GM23338 (cell line): Measurements from ENCODE around the gene ZFYVE21. TPM values are rescaled to one million over a fixed set of nuclear protein-coding genes. Genes with fewer than 3 reads are reported as not detected.

Source experiments
- ATAC-seq: fragments of 200-7000 bp; cut with Tn5 transposase; 3 replicates; pipeline ENCODE4 v1.9.1; 2020
- DNase-seq: peaks from one replicate; pipeline ENCODE4 v3.0.0-alpha.2; 2015; ENCODE audit warnings: low spot score
- H2AFZ ChIP-seq: fragments of 200-600 bp; sonication (generic); 2 replicates; pipeline ENCODE4 v1.8.0; 2016; ENCODE audit warnings: antibody characterized with exemption, mild to moderate bottlenecking, moderate library complexity
- H3F3A ChIP-seq: fragments of 200-600 bp; sonication (generic); replicated peaks from 2 replicates; pipeline ENCODE4 v1.8.0; 2017; ENCODE audit warnings: antibody characterized with exemption, mixed run types, low read depth
- H3K27ac ChIP-seq: fragments of 200-600 bp; sonication (generic); 2 replicates; pipeline ENCODE4 v1.6.1; 2016; ENCODE audit warnings: low read depth
- H3K27me3 ChIP-seq: fragments of 200-600 bp; sonication (generic); 2 replicates; pipeline ENCODE4 v1.8.0; 2016; ENCODE audit warnings: mild to moderate bottlenecking, mixed run types, moderate library complexity; ENCODE audit not compliant: insufficient read depth
- H3K36me3 ChIP-seq: fragments of 200-600 bp; sonication (generic); 2 replicates; pipeline ENCODE4 v1.8.0; 2016; ENCODE audit warnings: mild to moderate bottlenecking; ENCODE audit not compliant: insufficient read depth
- H3K4me1 ChIP-seq: fragments of 200-600 bp; sonication (generic); 2 replicates; pipeline ENCODE4 v1.8.0; 2016; ENCODE audit warnings: mild to moderate bottlenecking, moderate library complexity; ENCODE audit not compliant: insufficient read depth
- H3K4me2 ChIP-seq: fragments of 200-600 bp; sonication (generic); 2 replicates; pipeline ENCODE4 v1.7.1; 2017; ENCODE audit warnings: mixed run types
- H3K4me3 ChIP-seq: fragments of 200-600 bp; sonication (generic); 2 replicates; pipeline ENCODE4 v1.6.1; 2016; ENCODE audit warnings: mixed run types
- H3K79me2 ChIP-seq: fragments of 200-600 bp; sonication (generic); replicated peaks from 2 replicates; pipeline ENCODE4 v1.8.0; 2017; ENCODE audit warnings: mild to moderate bottlenecking; ENCODE audit not compliant: insufficient read depth
- H3K9me2 ChIP-seq: fragments of 200-600 bp; sonication (generic); 2 replicates; pipeline ENCODE4 v1.8.0; 2017; ENCODE audit not compliant: insufficient read depth
- H4K20me1 ChIP-seq: fragments of 200-600 bp; sonication (generic); replicated peaks from 2 replicates; pipeline ENCODE4 v1.8.0; 2017; ENCODE audit warnings: mild to moderate bottlenecking; ENCODE audit not compliant: insufficient read depth
- H3K27ac Mint-ChIP-seq: 2 replicates; pipeline ENCODE4 v1.8.0; 2020; ENCODE audit warnings: inconsistent platforms, mild to moderate bottlenecking, moderate library complexity, mixed read lengths
- H3K27me3 Mint-ChIP-seq: 3 replicates; pipeline ENCODE4 v1.8.0; 2022; ENCODE audit warnings: low read depth, mild to moderate bottlenecking, moderate library complexity, mixed read lengths, inconsistent platforms; ENCODE audit not compliant: insufficient read depth, poor library complexity
- H3K36me3 Mint-ChIP-seq: 3 replicates; pipeline ENCODE4 v1.8.0; 2021; ENCODE audit warnings: low read depth, mild to moderate bottlenecking, inconsistent platforms, moderate library complexity, mixed read lengths
- H3K4me1 Mint-ChIP-seq: 3 replicates; pipeline ENCODE4 v1.8.0; 2020; ENCODE audit warnings: mild to moderate bottlenecking, inconsistent platforms, mixed read lengths
- H3K4me3 Mint-ChIP-seq: 3 replicates; pipeline ENCODE4 v1.8.0; 2021; ENCODE audit warnings: moderate library complexity, mild to moderate bottlenecking, inconsistent platforms, mixed read lengths
- H3K9me3 Mint-ChIP-seq: 3 replicates; pipeline ENCODE4 v1.8.0; 2020; ENCODE audit warnings: moderate library complexity, mild to moderate bottlenecking, inconsistent platforms, mixed read lengths
- CTCF ChIP-seq, 2 experiments: fragments of 200-600 bp in 1 of 2; sonication (generic) in 1 of 2; conservative IDR thresholded peaks; 2 replicates each; pipeline versions ENCODE4 v1.5.1 to v1.6.1; 2016 to 2017; ENCODE audit warnings: antibody characterized with exemption in 2 of 2, low read depth in 2 of 2, mild to moderate bottlenecking in 2 of 2, moderate library complexity in 1 of 2
- ETS1 ChIP-seq: IDR thresholded peaks from 2 replicates; pipeline ENCODE4 v1.6.1; 2016; ENCODE audit warnings: antibody characterized with exemption
- NANOG ChIP-seq: IDR thresholded peaks from 2 replicates; pipeline ENCODE4 v1.6.1; 2016; ENCODE audit warnings: antibody characterized with exemption, borderline replicate concordance
- POLR2AphosphoS5 ChIP-seq: IDR thresholded peaks from 2 replicates; pipeline ENCODE4 v1.6.1; 2016; ENCODE audit warnings: antibody characterized with exemption, low read depth
- STAT1 ChIP-seq: IDR thresholded peaks from one replicate; pipeline ENCODE4 v1.6.1; 2016; ENCODE audit warnings: antibody characterized with exemption; ENCODE audit not compliant: unreplicated experiment
- ZNF114 ChIP-seq: fragments of 250-450 bp; sonication (Bioruptor Pico); IDR thresholded peaks from 2 replicates; pipeline ENCODE4 v1.5.0; 2020; ENCODE audit warnings: mild to moderate bottlenecking, moderate library complexity
- ZNF331 ChIP-seq: fragments of 250-450 bp; sonication (Bioruptor Pico); IDR thresholded peaks from 2 replicates; pipeline ENCODE4 v1.5.0; 2020; ENCODE audit warnings: low read depth, mild to moderate bottlenecking, moderate library complexity
- ZNF462 ChIP-seq: fragments of 250-450 bp; sonication (Bioruptor Pico); IDR thresholded peaks from 2 replicates; pipeline ENCODE4 v1.5.0; 2020; ENCODE audit warnings: mild to moderate bottlenecking, moderate library complexity
- polyA plus RNA-seq: library from polyadenylated mRNA; unstranded; fragments of >200 nt; fragmentation: Nextera tagmentation; extraction: Ambion mirVana; gene quantifications from 2 replicates; pipeline ENCODE4 v1.2.1, GENCODE V29; 2016
- total RNA-seq: library from RNA; depleted of rRNA; stranded (reverse); fragments of >200 nt; shearing (Covaris generic); gene quantifications from 2 replicates; pipeline ENCODE4 v1.2.3, GENCODE V29; 2014

Gene ZFYVE21
- total and polyA plus RNA-seq, 2 experiments from 2014 or later, result 88.0 to 89.6 TPM

- DNase-seq (no peak), ATAC-seq (no peak)
- Mint-ChIP-seq H3K36me3 (peaks cover 57% of the 10 kb centered on the region), H3K27me3 (peaks cover 10% of the 10 kb centered on the region), H3K27ac (no peak overlapping the region), H3K4me3 (no peak overlapping the region), H3K4me1 (peaks cover 3% of the 10 kb centered on the region; the same call in 2 of the 3 replicates), H3K9me3 (no peaks in the 10 kb centered on the region)
- H3K4me2 ChIP-seq, result no peak overlapping the region
- H3K4me3 ChIP-seq, result no peak overlapping the region
- peaks cover 36% of the 10 kb centered on the region for H4K20me1 ChIP-seq
- TF ChIP-seq NANOG, result no peak
- no peak for TF ChIP-seq CTCF (conservative IDR thresholded peaks at IDR 0.05; ENCODE audit: low read depth in 2 of 2)
- TF ChIP-seq STAT1, result no peak
- TF ChIP-seq ETS1, result no peak
- TF ChIP-seq ZNF462 (CRISPR knock-in tag), result no peak
- TF ChIP-seq ZNF114 (CRISPR knock-in tag), result no peak
- no peak for TF ChIP-seq POLR2AphosphoS5
- TF ChIP-seq ZNF331 (CRISPR knock-in tag), result no peak
- H3K27ac ChIP-seq, result no peak overlapping the region
- H3K9me2 ChIP-seq, result no peaks in the 10 kb centered on the region
- peaks cover 55% of the 10 kb centered on the region for H3K36me3 ChIP-seq
- H3K4me1 ChIP-seq, result no peaks in the 10 kb centered on the region
- peaks cover 9% of the 10 kb centered on the region; the same call in 1 of the 2 replicates for H3F3A ChIP-seq
- H2AFZ ChIP-seq, result no peak overlapping the region
- peaks cover 40% of the 10 kb centered on the region for H3K79me2 ChIP-seq
- no peaks in the 10 kb centered on the region for H3K27me3 ChIP-seq
Observed at GRCh38 chr14:103684871-103685270, 30.7 kb upstream of the ZFYVE21 start.
